Activated CD8-positive, alpha-beta memory T cell treated with anti-CD3 and anti-CD28 coated beads, Interleukin-2, amount 50 U/mL, for 1 hour (primary cell): ENCODE results near the gene KRR1.
"Not testable (repeated sequence)": the region's sequence is repeated elsewhere in the genome, so short reads cannot be mapped to it uniquely, and the experiment has no call there.

ENCODE experiments used
- DNase-seq: peaks from one replicate; pipeline ENCODE4 v3.0.0-alpha.2; 2020; ENCODE audit errors: extremely low read depth

The KRR1 gene

DNA sequence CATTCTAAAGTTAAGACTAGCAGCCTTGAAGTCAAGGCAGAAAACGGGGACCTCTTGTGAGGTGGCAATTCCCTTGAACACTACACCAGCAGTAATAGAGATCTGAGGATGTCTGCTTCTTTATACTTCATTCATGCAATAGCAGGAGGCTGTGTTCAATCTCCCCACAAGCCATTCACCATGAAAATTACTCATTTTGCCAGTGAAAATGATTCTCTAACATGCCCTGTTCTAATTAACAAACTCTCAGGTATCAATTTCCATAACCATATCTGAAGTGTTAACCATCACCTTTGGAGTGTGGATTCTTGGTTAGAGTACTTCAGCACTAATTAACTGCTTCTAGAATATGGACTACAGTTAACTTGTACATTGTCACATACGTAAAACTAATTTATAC is 34.3 kb downstream of the KRR1 start:
- no peak for DNase-seq

DNA sequence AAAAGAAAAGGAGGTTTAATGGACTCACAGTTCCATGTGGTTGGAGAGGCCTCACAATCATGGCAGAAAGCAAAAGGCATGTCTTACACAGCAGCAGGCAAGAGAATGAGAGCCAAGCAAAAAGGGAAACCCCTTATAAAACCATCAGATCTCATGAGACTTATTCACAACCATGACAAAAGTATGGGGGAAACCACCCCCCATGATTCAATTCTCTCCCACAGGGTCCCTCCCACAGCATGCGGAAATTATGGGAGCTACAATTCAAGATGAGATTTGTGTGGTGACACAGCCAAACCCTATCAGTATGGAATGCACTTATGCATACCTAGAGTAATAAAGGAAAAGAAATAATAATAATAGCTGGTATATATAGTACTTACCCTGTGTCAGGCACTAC is 35.3 kb downstream of the KRR1 start:
- no peak for DNase-seq

DNA sequence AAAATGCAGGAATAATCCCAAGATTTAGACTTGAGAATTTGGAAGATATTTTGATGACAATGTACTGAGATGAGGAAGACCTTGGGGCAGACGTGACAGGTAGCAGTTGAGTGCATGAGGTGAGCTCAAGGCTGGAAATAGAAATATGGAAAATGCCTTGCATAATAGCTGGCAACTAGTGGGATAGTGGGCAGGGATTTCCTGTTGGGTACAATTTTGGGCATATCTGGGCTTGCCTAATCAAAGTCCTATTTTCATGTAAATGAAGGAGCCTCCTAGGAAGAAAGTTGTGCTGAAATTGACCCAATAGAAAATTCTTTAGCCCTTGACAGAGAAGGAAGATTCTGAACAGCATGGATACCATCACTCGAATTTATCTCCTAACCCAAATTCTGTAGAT is 37.3 kb downstream of the KRR1 start:
- DNase-seq, result no peak

DNA sequence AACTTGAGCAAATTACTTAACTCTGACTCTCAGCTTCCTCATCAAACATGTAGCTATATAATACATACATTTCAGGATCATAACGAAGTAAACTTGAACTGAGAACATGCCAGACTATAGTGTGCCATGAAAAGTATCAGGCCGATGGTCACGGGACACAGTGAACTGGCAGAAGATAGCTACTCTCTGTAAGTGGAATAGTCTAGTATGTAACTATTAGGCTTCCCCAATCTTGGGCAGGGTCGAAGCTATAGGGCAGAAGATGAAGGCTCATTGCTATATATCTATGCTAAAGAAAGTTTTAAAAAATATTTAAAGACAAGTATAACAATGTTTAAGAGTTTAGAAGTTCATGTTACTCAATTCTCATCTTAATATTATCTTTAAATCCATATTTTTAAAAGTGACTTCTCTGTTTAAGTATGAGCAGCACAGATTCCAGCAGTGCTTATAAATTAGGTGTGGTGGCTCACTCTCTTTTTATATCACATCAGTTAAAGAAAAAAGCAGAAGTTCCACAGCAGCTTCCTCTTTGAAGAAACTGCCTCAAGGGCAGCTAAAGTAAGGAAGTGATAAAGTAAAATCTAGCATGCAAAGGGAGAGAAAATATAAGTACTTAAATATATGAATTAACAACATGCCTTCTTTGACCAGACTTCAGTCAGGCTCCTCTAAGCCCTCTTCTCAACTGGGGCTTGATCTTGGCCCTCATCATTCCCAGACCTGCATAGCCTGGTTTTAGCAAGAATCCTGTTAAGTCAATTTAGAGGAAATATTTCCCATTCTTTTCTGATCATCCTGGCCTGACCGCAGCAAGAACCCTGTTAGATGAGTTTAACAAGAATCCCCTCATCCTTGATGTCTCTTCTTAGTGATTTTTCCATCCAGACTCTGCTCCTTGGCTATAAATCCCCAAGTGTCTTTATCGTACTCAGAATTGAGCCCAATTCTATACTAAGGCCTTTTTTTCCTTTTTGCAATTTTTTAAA is 39.2 kb downstream of the KRR1 start:
- DNase-seq, result no peak

DNA sequence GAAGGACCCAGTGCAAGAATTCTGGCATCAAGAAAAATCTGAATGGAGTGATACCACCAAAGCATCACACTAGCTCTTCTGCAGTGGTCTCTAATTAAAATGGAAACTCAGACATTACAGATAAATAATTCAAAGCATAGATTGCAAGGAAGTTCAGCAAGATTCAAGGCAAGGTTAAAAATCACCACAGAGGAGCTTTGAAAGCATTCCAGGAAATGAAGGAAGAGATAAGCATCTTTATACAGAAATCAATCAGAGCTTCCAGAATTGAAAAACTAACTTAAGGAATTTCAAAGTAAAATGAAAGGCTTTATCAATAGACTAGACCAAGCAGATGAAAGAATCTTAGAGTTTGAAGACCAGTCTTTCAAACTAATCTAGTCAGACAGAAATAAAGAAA is 51.2 kb downstream of the KRR1 start:
- no peak for DNase-seq

DNA sequence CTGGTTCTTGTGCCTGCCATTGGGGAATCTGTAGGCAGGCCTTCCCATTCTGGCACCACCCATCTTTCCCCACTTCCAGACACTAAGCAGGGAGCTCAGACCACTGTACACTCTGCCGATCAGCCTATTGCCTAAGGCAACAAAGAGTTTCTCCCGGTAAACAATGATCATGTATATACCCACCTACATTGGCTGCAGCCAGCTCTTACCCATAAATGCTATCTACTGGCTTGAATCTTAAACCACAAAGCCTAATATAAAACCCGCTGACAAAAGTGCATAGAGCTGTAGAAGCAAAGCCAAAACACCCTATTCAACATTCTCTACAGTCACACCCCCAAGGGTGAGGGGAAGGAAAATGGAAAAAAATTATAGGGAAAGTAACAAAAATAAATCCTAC is 51.7 kb downstream of the KRR1 start:
- DNase-seq, result no peak

DNA sequence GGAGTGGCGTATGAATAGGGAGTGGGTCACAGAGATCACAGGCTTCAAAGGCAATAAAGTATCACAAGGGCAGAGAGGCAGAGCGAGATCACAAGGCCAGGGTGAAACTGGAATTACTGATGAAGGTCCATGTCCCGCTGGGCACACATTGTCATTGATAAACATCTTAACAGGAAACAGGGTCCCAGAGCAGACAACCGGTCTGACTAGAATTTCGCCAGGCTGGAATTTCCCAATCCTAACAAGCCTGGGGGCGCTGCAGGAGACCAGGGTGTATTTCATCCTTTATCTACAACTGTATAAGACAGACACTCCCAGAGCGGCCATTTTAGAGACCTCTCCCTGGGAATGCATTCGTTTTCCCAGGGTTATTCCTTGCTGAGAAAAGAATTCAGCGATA is 53.5 kb downstream of the KRR1 start:
- not testable (repeated sequence) for DNase-seq

DNA sequence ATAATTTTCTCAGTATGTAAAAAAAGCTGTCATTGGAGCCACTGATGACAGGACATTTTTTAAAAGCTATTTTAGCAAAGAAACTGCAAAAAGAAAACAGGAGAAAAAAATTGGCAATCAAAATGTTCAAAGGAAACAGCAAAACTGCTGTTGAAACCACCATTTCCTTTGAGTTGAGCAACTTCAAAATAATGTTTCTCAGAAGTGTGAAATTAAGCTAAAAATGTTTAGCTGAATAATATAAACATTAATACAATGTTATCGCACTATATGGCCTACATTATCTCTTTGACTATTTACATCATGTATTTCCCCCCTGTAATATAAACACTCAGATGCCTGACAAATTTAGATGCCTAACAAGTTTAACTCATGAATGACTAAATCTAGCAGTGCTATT is 54.2 kb downstream of the KRR1 start:
- no peak for DNase-seq

DNA sequence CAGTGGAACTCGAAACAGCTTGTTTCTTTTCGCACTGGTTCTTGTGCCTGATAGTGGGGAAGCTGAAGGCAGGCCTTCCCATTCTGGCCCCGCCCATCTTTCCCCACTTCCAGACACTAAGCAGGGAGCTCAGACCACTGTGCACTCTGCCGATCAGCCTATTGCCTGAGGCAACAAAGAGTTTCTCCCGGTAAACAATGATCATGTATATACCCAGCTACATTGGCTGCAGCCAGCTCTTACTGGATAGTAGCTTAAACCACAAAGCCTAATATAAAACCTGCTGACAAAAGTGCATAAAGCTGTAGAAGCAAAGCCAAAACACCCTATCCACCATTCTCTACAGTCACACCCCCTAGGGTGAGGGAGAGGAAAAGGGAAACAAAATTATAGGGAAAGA is 55.6 kb downstream of the KRR1 start:
- no peak for DNase-seq

DNA sequence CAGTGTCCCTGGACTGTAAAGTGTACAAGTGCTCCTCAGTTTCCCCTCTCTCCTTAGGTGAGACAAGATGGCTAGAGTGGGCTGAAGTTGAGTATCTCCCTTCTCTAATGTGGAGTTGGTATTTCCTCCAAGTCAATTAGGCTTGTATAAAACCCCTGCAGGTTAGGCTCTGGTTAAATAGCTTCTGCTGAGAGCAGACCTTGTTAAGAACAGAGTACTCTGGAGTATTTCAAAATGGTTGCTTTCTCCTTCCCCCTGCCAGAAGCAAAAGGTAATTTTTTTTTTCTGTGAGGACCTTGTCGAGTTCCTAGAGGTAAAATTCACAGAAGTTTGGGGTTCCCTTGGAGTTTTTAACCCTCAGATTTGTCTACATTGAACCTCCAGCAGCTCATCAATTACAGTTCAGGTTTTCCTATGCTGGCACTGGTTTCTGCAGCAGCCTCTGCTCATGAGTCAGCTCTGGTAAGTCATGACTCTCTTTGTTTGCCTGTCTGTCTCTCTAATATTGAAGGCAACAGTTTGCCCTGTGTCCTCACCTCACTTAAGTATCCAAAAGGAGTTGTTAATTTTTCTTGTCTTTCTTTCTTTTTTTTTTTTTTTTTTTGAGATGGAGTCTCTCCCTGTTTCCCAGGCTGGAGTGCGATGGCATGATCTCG is 58.6 kb downstream of the KRR1 start:
- no peak for DNase-seq

DNA sequence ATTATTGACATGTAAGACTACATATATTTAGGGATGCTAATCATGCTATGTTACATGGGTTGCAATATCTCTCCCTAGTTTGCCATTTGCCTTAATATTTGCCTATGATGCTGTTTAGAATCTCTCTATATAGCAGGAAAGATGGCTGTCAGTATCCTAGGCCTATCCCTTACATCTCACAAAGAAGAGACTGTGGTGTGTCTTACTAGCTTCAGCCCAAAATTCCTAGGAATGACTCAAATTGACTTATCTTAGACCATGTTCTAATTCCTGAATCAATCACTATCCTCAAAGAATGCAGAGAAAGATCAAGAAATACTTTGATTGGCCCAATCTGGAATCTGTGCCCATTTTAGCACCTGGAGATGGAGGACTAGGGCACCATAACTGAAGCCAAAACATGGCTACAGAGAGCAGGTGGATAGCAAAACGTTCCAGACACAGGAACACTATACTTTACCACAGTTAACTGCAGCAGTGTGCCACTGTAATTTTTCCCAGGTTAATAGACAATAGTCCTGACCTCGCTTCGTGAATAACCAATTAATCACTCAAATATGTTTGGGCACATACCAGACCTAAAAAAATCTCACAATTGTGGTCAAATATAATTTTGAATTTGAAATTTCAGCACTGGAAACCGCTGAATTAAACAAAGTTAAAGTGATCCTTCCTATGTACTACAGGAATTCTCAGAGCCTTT is 63.6 kb downstream of the KRR1 start:
- DNase-seq, result no peak

DNA sequence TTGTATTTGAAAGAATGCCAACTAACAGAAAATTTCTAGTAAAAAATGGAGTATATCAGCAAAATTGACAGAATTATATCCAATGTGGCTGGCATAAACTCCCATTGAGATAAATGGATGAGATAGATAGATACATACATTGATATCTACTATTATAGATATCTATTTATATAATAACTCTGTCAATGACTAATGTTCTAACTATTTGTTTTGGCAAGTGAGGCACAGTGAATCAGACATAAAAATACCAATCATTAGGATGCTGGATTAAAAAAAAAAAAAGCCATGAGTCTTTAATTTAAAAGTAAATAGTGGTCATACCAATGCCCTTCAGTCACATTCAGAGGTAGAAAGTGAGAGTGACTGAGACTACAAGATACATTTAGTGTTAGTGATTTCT is 64.6 kb downstream of the KRR1 start:
- DNase-seq, result no peak

DNA sequence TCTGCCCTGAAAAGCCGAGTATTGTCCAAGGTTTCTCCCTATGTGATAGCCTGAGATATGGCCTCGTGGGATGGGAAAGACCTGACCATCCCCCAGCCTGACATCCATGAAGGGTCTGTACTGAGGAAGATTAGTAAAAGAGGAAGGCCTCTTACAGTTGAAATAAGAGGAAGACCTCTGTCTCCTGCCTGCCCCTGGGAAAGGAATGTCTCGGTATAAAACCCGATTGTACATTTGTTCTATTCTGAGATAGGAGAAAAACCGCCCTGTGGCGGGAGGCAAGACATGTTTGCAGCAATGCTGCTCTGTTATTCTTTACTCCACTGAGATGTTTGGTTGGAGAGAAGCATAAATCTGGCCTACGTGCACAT is 66.3 kb downstream of the KRR1 start:
- DNase-seq, result not testable (repeated sequence)

DNA sequence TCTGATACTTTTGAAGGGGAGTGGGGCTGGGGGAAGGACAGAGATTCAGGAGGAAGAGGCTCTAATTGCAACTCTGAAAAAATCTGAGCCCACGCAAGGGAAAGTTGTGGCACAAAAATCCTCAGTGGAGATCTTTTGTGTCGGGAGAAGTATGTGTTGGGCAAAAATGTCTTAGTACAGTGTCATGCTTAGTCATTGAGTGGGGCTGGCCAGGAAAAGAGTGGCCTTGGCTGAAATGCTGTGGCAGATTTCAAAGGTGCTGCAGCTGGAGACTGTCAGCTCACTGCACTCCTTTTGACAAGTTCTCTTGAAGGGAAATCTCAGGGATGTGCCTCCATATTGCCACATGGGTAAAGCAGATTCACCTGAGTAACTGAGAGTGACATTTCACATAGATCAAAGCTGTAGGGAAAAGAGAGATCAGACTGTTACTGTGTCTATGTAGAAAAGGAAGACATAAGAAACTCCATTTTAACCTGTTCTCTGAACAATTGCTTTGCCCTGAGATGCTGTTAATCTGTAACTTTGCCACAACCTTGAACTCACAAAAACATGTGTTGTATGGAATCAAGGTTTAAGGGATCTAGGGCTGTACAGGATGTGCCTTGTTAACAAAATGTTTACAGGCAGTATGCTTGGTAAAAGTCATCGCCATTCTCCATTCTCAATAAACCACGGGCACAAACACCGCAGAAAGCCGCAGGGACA is 66.8 kb downstream of the KRR1 start:
- no peak for DNase-seq

DNA sequence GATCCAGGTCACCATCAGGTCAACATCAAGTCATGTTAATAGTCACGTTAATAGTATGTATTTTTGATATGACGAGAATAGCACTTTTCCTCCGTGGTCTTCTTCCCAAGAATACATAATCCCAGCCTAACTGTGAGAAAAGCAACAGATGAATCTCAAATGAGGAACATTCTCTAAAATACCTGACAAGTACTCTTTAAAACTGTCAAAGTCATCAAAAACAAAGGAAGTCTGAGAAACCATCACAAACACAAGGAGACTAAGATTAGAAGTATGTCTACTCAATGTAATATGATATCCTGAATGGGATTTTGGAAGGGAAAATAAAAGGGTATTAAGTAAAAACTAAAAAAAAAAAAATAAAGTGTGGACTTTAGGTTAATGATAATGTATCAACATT is 67.7 kb downstream of the KRR1 start:
- no peak for DNase-seq

DNA sequence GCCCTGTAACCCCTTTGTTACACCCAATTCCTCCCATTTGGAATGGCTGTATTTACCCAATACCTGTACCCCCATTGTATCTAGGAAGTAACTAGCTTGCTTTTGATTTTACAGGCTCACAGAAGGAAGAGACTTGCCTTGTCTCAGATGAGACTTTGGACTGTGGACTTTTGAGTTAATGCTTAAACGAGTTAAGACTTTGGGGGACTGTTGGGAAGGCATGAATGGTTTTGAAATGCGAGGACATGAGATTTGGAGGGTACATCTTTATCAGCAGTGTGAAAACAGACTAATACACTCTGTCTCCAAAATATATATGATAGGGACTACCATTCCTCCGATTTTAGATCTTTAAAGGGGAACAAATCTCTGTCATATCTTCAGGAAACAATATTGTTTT is 69.0 kb downstream of the KRR1 start:
- not testable (repeated sequence) for DNase-seq

DNA sequence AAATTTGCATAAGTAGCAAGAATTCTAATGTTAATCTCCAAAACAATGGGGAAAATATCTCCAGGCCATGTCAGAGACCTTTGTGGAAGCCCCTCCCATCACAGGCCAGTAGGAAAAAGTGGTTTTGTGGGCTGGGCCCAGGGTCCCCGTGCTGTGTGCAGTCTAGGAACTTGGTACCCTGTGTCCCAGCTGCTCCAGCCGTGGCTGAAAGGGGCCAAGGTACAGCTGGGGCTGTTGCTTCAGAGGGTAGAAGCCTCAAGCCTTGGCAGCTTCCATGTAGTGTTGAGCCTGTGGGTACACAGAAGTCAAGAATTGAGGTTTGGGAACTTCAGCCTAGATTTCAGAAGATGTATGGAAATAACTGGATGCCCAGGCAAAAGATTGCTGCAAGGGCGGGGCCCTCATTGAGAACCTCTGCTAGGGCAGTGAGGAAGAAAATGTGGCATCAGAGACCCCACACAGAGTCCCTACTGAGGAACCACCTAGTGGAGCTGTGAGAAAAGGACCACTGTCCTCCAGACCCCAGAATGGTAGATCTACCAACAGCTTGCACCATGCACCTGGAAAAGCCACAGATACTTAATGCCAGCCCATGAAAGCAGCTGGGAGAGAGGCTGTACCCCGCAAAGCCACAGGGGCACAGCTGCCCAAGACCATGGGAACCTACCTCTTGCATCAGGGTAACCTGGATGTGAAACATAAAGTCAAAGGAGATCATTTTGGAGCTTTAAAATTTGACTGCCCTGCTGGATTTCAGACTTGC is 69.5 kb downstream of the KRR1 start:
- not testable (repeated sequence) for DNase-seq
